H1 (cell line): ENCODE measurements around the gene COL6A1. TPM values are rescaled to one million over a fixed set of nuclear protein-coding genes. Genes with fewer than 3 reads are reported as not detected.

Experiments used
- CBX8 ChIP-seq: fragments of 300-800, 300-1000 bp; sonication (generic); IDR thresholded peaks from 2 replicates; pipeline ENCODE4 v1.7.1; 2016; ENCODE audit warnings: low read depth, low read length, borderline replicate concordance
- CTBP2 ChIP-seq: IDR thresholded peaks from 2 replicates; pipeline ENCODE4 v1.7.0; 2011; ENCODE audit warnings: borderline replicate concordance, mild to moderate bottlenecking, moderate library complexity, mixed read lengths, low read length; ENCODE audit not compliant: insufficient read depth, insufficient read length
- HDAC6 ChIP-seq: IDR thresholded peaks from one replicate; pipeline ENCODE4 v1.7.1; 2012; ENCODE audit warnings: low read depth, mild to moderate bottlenecking, inconsistent platforms, low read length, moderate library complexity
- POLR2AphosphoS5 ChIP-seq: IDR thresholded peaks from 2 replicates; pipeline ENCODE4 v1.6.1; 2011; ENCODE audit warnings: low read depth, low read length
- RBBP5 ChIP-seq: IDR thresholded peaks from 2 replicates; pipeline ENCODE4 v1.7.1; 2012; ENCODE audit warnings: low read depth, mild to moderate bottlenecking, inconsistent platforms, low read length, moderate library complexity, borderline replicate concordance
- SIN3A ChIP-seq, 2 experiments: IDR thresholded peaks in 1 of 2; conservative IDR thresholded peaks in 1 of 2; 2 replicates each; pipeline ENCODE4 v1.6.1; 2011 to 2012; ENCODE audit warnings: low read length in 2 of 2, improper control_type of control experiment in 1 of 2, low read depth in 1 of 2, mild to moderate bottlenecking in 1 of 2
- SP2 ChIP-seq: IDR thresholded peaks from 2 replicates; pipeline ENCODE4 v1.6.1; 2012; ENCODE audit warnings: mild to moderate bottlenecking, low read length, inconsistent platforms
- polyA plus RNA-seq, 7 experiments: library from polyadenylated mRNA; depleted of rRNA in 3 of 7; stranded (reverse) in 5 of 7; unstranded in 2 of 7; fragments of >200 nt in 5 of 7; fragments of 200-250 nt in 2 of 7; gene quantifications; 1 replicate in 5 of 7; 2 replicates in 1 of 7; 4 replicates in 1 of 7; pipeline versions ENCODE4 v1.2.1 to v1.2.3, GENCODE V29; 2011 to 2013; ENCODE audit warnings: missing spikeins in 2 of 7, mixed read lengths in 2 of 7
- total RNA-seq: library from RNA; stranded (reverse); fragmentation: NEBNext Ultra II Directional; extraction: Animal tissue kit (Norgen Biotek cat#: 25700); gene quantifications from 2 replicates; pipeline ENCODE4 v1.2.1, GENCODE V29; 2021

COL6A1 gene
- total and polyA plus RNA-seq, 2 of the 8 experiments (the other 6 are each of a cell fraction or from before 2014, with no cell fraction given), result 100 to 115 TPM

DNA sequence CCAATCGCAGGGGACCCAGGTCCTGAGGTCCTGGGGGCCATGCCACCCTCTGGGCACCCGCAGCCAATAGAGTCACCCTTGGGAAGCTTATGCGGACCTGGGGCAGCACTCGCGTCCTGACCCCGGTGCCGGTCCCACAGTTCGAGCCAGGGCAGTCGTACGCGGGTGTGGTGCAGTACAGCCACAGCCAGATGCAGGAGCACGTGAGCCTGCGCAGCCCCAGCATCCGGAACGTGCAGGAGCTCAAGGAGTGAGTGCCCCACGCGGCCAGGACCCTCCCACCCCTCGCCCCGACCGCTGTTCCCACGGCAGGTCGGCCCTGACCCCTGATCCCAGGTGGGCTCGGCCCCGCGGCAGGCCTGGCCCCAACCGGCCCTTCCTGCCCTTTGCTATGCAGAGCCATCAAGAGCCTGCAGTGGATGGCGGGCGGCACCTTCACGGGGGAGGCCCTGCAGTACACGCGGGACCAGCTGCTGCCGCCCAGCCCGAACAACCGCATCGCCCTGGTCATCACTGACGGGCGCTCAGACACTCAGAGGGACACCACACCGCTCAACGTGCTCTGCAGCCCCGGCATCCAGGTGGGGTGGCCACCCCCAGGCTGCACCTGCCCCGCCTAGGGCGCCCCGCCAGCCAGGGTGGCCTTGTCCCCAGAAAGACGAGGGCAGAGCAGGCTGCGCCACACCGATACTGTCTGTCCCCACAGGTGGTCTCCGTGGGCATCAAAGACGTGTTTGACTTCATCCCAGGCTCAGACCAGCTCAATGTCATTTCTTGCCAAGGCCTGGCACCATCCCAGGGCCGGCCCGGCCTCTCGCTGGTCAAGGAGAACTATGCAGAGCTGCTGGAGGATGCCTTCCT lies 20.5 kb downstream of the COL6A1 start (continued):
- TF ChIP-seq CTBP2 (no peak), RBBP5 (no peak), POLR2AphosphoS5 (no peak), HDAC6 (no peak), SIN3A (conservative IDR thresholded peaks at IDR 0.05 in 1 of 2, IDR thresholded peaks at IDR 0.05 in 1 of 2; ENCODE audit: low read depth in 1 of 2, low read length in 2 of 2) (no peak), SP2 (no peak), CBX8 (no peak)
